K562 (cell line): ENCODE data around the gene RUNX1. TPM values are rescaled to one million over a fixed set of nuclear protein-coding genes. Genes with fewer than 3 reads are reported as not detected.

ENCODE experiments used
- CHD2 ChIP-seq: IDR thresholded peaks from 2 replicates; pipeline ENCODE4 v1.6.1; 2011; ENCODE audit warnings: low read depth, low read length
- CREB1 ChIP-seq, 2 experiments: sonication (generic) in 1 of 2; formaldehyde crosslinking in 1 of 2; IDR thresholded peaks; 2 replicates each; pipeline versions ENCODE4 v1.6.1 to v1.8.0; 2012 to 2022; ENCODE audit warnings: inconsistent platforms in 1 of 2, mild to moderate bottlenecking in 1 of 2, missing genetic modification reagents in 1 of 2, moderate library complexity in 1 of 2
- ESRRB ChIP-seq: fragments of 250-450 bp; sonication (Bioruptor Pico); IDR thresholded peaks from 2 replicates; pipeline ENCODE4 v1.5.0; 2020; ENCODE audit warnings: mild to moderate bottlenecking, moderate library complexity, borderline replicate concordance
- MTA2 ChIP-seq: fragments of 450-650 bp; IDR thresholded peaks from 2 replicates; pipeline ENCODE4 v1.6.1; 2016; ENCODE audit warnings: low read depth
- RBBP5 ChIP-seq: fragments of 200-600 bp; sonication (generic); IDR thresholded peaks from 2 replicates; pipeline ENCODE4 v1.6.1; 2012; ENCODE audit warnings: borderline replicate concordance, mild to moderate bottlenecking, low read length, control low read depth, inconsistent platforms; ENCODE audit not compliant: insufficient read depth, poor library complexity, severe bottlenecking
- SMAD4 ChIP-seq: fragments of 250-450 bp; sonication (Bioruptor Pico); conservative IDR thresholded peaks from 2 replicates; pipeline ENCODE4 v1.8.0; 2021; ENCODE audit warnings: inconsistent platforms, mild to moderate bottlenecking, moderate library complexity
- TAF9B ChIP-seq: fragments of 450-650 bp; IDR thresholded peaks from 2 replicates; pipeline ENCODE4 v1.6.1; 2018; ENCODE audit warnings: mild to moderate bottlenecking; ENCODE audit not compliant: partially characterized antibody
- TEAD1 ChIP-seq, 2 experiments: fragments of 450-650 bp in 1 of 2; sonication (generic) in 1 of 2; formaldehyde crosslinking; IDR thresholded peaks; 2 replicates each; pipeline versions ENCODE4 v1.4.0 to v1.8.0; 2020 to 2022; ENCODE audit warnings: mild to moderate bottlenecking in 2 of 2, missing genetic modification reagents in 1 of 2
- ZNF121 ChIP-seq: sonication (generic); formaldehyde crosslinking; conservative IDR thresholded peaks from 2 replicates; pipeline ENCODE4 v1.8.0; 2022; ENCODE audit warnings: missing genetic modification reagents
- ZNF143 ChIP-seq: sonication (generic); formaldehyde crosslinking; IDR thresholded peaks from 2 replicates; pipeline ENCODE4 v1.9.0; 2022; ENCODE audit warnings: mild to moderate bottlenecking, missing genetic modification reagents
- ZNF23 ChIP-seq: fragments of 250-450 bp; sonication (Bioruptor Pico); IDR thresholded peaks from 2 replicates; pipeline ENCODE4 v1.4.0; 2020; ENCODE audit warnings: mild to moderate bottlenecking
- ZNF232 ChIP-seq: sonication (generic); formaldehyde crosslinking; IDR thresholded peaks from 2 replicates; pipeline ENCODE4 v1.8.0; 2022; ENCODE audit warnings: mild to moderate bottlenecking, missing genetic modification reagents
- ZNF431 ChIP-seq: sonication (generic); formaldehyde crosslinking; IDR thresholded peaks from 2 replicates; pipeline ENCODE4 v1.8.0; 2022; ENCODE audit warnings: mild to moderate bottlenecking, missing genetic modification reagents
- polyA plus RNA-seq, 8 experiments: library from polyadenylated mRNA; depleted of rRNA in 4 of 8; stranded (reverse) in 5 of 8; unstranded in 3 of 8; fragments of >200 nt; fragmentation: Nextera tagmentation in 2 of 8; fragmentation: Illumina TruSeq in 1 of 8; extraction: Ambion mirVana in 2 of 8; extraction: Trizol in 1 of 8; gene quantifications; 2 replicates each; pipeline versions ENCODE4 v1.2.1 to v1.2.3, GENCODE V29; 2011 to 2014; ENCODE audit warnings: inconsistent platforms in 1 of 8, missing spikeins in 1 of 8
- total RNA-seq, 7 experiments: library from RNA; depleted of rRNA in 6 of 7; stranded (reverse); fragments of >200 nt in 6 of 7; fragmentation: Illumina TruSeq in 2 of 7; extraction: Trizol in 2 of 7; gene quantifications; 2 replicates each; pipeline versions ENCODE4 v1.2.1 to v1.2.3, GENCODE V29; 2011 to 2021; ENCODE audit warnings: low replicate concordance in 1 of 7
- TF ChIP-seq, protein P1 (sequence below): IDR thresholded peaks from 2 replicates; pipeline ENCODE4 v1.6.1; 2016; ENCODE audit warnings: missing genetic modification characterization, missing compliant biosample characterization
- TF ChIP-seq, protein P2 (sequence below): fragments of 450-650 bp; IDR thresholded peaks from 2 replicates; pipeline ENCODE4 v1.6.1; 2016; ENCODE audit warnings: borderline replicate concordance
- TF ChIP-seq, protein P3 (sequence below): sonication (generic); formaldehyde crosslinking; IDR thresholded peaks from 2 replicates; pipeline ENCODE4 v1.8.1; 2023; ENCODE audit warnings: mild to moderate bottlenecking, missing genetic modification reagents
- TF ChIP-seq, protein P4 (sequence below): fragments of 150-350 bp; IDR thresholded peaks from 2 replicates; pipeline ENCODE4 v1.6.1; 2014; ENCODE audit warnings: low read depth, mild to moderate bottlenecking, low read length, borderline replicate concordance

Gene RUNX1
- total and polyA plus RNA-seq, 9 of the 15 experiments (the other 6 are each of a cell fraction or from before 2014, with no cell fraction given) = 2.2 to 68.6 (median 17.8) TPM

DNA sequence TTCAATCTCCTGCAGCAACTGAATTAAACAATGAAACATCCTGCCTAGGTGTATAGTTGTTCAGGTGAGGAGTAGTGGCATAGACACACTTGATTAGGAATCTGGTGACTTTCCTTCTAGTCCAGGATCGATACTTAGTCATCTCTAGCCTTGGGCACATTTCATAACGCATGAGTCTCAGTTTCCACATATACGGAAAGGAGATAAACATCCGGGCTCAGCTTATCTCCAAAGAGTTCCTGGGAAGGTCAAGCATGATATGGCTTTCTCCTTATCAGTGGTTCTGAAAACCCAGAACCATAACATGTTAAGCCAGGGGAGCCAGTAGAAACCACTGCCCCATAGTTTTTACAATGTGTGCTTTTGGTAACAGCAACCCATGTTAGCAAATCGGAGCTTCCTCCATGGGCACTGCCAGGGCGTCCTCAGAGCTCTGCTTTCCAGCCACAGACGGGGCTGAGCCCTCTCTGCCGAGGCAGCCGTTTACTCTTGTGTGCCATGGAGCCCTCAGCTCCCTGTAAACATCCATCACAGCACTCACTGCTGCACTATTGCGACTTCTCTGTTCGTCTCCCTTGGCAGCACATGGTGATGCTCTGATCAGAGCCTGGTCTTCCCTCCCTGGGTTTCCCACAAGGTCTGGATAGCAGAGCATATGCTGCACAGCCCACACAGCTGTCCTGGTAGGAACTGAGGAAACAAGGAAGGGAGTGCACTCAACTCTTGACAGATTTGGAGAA is 34.6 kb downstream of the RUNX1 start (continued):
- TF ChIP-seq, protein P1, sequence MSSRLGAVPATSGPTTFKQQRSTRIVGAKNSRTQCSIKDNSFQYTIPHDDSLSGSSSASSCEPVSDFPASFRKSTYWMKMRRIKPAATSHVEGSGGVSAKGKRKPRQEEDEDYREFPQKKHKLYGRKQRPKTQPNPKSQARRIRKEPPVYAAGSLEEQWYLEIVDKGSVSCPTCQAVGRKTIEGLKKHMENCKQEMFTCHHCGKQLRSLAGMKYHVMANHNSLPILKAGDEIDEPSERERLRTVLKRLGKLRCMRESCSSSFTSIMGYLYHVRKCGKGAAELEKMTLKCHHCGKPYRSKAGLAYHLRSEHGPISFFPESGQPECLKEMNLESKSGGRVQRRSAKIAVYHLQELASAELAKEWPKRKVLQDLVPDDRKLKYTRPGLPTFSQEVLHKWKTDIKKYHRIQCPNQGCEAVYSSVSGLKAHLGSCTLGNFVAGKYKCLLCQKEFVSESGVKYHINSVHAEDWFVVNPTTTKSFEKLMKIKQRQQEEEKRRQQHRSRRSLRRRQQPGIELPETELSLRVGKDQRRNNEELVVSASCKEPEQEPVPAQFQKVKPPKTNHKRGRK (tag) = no peak
- TF ChIP-seq SMAD4 (CRISPR knock-in tag) (no peak), ZNF23 (CRISPR knock-in tag) (no peak), RBBP5 (no peak), ZNF232 (no peak), ZNF143 (CRISPR knock-in tag) (no peak), ESRRB (CRISPR knock-in tag) (no peak), MTA2 (0 out of 2 replicates have a peak, but pooled peaks have one; percentile 18), TAF9B (no peak), CREB1 (IDR thresholded peaks at IDR 0.05) (no peak), CREB1 (CRISPR knock-in tag; IDR thresholded peaks at IDR 0.05) (no peak), ZNF431 (CRISPR knock-in tag) (no peak), CHD2 (no peak), TEAD1 (CRISPR knock-in tag; IDR thresholded peaks at IDR 0.05) (peak in 1 of 2 experiments; percentile 49; a peak in 2 of 4 replicates), ZNF121 (CRISPR knock-in tag) (no peak)
- TF ChIP-seq, protein P2, sequence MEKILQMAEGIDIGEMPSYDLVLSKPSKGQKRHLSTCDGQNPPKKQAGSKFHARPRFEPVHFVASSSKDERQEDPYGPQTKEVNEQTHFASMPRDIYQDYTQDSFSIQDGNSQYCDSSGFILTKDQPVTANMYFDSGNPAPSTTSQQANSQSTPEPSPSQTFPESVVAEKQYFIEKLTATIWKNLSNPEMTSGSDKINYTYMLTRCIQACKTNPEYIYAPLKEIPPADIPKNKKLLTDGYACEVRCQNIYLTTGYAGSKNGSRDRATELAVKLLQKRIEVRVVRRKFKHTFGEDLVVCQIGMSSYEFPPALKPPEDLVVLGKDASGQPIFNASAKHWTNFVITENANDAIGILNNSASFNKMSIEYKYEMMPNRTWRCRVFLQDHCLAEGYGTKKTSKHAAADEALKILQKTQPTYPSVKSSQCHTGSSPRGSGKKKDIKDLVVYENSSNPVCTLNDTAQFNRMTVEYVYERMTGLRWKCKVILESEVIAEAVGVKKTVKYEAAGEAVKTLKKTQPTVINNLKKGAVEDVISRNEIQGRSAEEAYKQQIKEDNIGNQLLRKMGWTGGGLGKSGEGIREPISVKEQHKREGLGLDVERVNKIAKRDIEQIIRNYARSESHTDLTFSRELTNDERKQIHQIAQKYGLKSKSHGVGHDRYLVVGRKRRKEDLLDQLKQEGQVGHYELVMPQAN = no peak
- TF ChIP-seq, protein P3, sequence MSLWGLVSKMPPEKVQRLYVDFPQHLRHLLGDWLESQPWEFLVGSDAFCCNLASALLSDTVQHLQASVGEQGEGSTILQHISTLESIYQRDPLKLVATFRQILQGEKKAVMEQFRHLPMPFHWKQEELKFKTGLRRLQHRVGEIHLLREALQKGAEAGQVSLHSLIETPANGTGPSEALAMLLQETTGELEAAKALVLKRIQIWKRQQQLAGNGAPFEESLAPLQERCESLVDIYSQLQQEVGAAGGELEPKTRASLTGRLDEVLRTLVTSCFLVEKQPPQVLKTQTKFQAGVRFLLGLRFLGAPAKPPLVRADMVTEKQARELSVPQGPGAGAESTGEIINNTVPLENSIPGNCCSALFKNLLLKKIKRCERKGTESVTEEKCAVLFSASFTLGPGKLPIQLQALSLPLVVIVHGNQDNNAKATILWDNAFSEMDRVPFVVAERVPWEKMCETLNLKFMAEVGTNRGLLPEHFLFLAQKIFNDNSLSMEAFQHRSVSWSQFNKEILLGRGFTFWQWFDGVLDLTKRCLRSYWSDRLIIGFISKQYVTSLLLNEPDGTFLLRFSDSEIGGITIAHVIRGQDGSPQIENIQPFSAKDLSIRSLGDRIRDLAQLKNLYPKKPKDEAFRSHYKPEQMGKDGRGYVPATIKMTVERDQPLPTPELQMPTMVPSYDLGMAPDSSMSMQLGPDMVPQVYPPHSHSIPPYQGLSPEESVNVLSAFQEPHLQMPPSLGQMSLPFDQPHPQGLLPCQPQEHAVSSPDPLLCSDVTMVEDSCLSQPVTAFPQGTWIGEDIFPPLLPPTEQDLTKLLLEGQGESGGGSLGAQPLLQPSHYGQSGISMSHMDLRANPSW (CRISPR knock-in tag) = no peak
- TF ChIP-seq, protein P4, sequence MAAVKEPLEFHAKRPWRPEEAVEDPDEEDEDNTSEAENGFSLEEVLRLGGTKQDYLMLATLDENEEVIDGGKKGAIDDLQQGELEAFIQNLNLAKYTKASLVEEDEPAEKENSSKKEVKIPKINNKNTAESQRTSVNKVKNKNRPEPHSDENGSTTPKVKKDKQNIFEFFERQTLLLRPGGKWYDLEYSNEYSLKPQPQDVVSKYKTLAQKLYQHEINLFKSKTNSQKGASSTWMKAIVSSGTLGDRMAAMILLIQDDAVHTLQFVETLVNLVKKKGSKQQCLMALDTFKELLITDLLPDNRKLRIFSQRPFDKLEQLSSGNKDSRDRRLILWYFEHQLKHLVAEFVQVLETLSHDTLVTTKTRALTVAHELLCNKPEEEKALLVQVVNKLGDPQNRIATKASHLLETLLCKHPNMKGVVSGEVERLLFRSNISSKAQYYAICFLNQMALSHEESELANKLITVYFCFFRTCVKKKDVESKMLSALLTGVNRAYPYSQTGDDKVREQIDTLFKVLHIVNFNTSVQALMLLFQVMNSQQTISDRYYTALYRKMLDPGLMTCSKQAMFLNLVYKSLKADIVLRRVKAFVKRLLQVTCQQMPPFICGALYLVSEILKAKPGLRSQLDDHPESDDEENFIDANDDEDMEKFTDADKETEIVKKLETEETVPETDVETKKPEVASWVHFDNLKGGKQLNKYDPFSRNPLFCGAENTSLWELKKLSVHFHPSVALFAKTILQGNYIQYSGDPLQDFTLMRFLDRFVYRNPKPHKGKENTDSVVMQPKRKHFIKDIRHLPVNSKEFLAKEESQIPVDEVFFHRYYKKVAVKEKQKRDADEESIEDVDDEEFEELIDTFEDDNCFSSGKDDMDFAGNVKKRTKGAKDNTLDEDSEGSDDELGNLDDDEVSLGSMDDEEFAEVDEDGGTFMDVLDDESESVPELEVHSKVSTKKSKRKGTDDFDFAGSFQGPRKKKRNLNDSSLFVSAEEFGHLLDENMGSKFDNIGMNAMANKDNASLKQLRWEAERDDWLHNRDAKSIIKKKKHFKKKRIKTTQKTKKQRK = no peak
